HCT116 (cell line): ENCODE data around the gene CHD3. TPM values are rescaled to one million over a fixed set of nuclear protein-coding genes. Genes with fewer than 3 reads are reported as not detected.

Source experiments
- ATAC-seq: fragments of 200-7000 bp; cut with Tn5 transposase; 2 replicates; pipeline ENCODE4 v1.9.1; 2020; ENCODE audit warnings: mild to moderate bottlenecking, moderate library complexity
- BruUV-seq: library from RNA; stranded (reverse); fragments of 400-500 nt; replicated peaks from 2 replicates; lab custom pipeline; 2021; lab: Mats Ljungman, UMichigan
- CTCF ChIA-PET: fragments of 300-600 bp; sonication (Branson Sonifier 250); formaldehyde crosslinking; loops from one replicate; lab custom pipeline; 2021; ENCODE audit warnings: antibody characterized with exemption; lab: Charles Lee
- POLR2A ChIA-PET: fragments of 300-600, 350-600 bp; sonication (Branson Sonifier 250); formaldehyde crosslinking; loops from one replicate; lab custom pipeline; 2021; ENCODE audit warnings: antibody characterized with exemption; lab: Charles Lee
- RAD21 ChIA-PET, 2 experiments: fragments of 300-600 bp; sonication (Branson Sonifier 250); formaldehyde crosslinking; loops; one replicate each; lab custom pipeline; 2023; ENCODE audit warnings: low total read pairs in 2 of 2; ENCODE audit not compliant: uncharacterized antibody in 2 of 2, unreplicated experiment in 2 of 2, low non-redundant PET in 1 of 2; lab: Charles Lee
- DNase-seq: peaks from one replicate; pipeline ENCODE4 v3.0.0-alpha.2; 2010; ENCODE audit warnings: low read depth, low spot score
- H2AFZ ChIP-seq: fragments of 200-600 bp; shearing (Covaris generic), sonication (generic); 2 replicates; pipeline ENCODE4 v1.6.1; 2017; ENCODE audit warnings: low read depth, mixed run types, mixed read lengths, antibody characterized with exemption, low read length; ENCODE audit not compliant: poor library complexity, severe bottlenecking
- H3K27ac ChIP-seq: 2 replicates; pipeline ENCODE4 v1.5.1; 2012; ENCODE audit warnings: low read depth, low read length
- H3K27me3 ChIP-seq: fragments of 200-600 bp; sonication (generic); 2 replicates; pipeline ENCODE4 v1.6.1; 2016; ENCODE audit warnings: mixed run types, low read length, mixed read lengths; ENCODE audit not compliant: insufficient read depth
- H3K36me3 ChIP-seq, 2 experiments: fragments of 200-500 bp in 1 of 2; fragments of 200-600 bp in 1 of 2; sonication (Bioruptor generic) in 1 of 2; sonication (generic) in 1 of 2; 2 replicates each; pipeline versions ENCODE4 v1.5.1 to v1.6.1; 2014 to 2016; ENCODE audit warnings: low read length in 2 of 2, inconsistent platforms in 1 of 2, mixed read lengths in 1 of 2, mixed run types in 1 of 2; ENCODE audit not compliant: insufficient read depth in 2 of 2, control insufficient read depth in 1 of 2
- H3K4me1 ChIP-seq, 2 experiments: fragments of 200-600 bp in 1 of 2; sonication (generic) in 1 of 2; 2 replicates each; pipeline versions ENCODE4 v1.5.1 to v1.6.1; 2012 to 2017; ENCODE audit warnings: low read length in 2 of 2, inconsistent platforms in 1 of 2, mild to moderate bottlenecking in 1 of 2, mixed read lengths in 1 of 2, mixed run types in 1 of 2, moderate library complexity in 1 of 2; ENCODE audit not compliant: insufficient read depth in 2 of 2, control insufficient read depth in 1 of 2
- H3K4me2 ChIP-seq: fragments of 200-600 bp; sonication (generic); 2 replicates; pipeline ENCODE4 v1.6.1; 2017; ENCODE audit warnings: mixed run types, low read length, mixed read lengths
- H3K4me3 ChIP-seq, 2 experiments: fragments of 200-600 bp in 1 of 2; sonication (generic) in 1 of 2; replicated peaks in 1 of 2; 2 replicates each; pipeline ENCODE4 v1.5.1; 2011 to 2016; ENCODE audit warnings: low read length in 2 of 2, control low read depth in 1 of 2, low read depth in 1 of 2, mild to moderate bottlenecking in 1 of 2, mixed read lengths in 1 of 2, mixed run types in 1 of 2
- H3K79me2 ChIP-seq: fragments of 200-600 bp; sonication (generic); 2 replicates; pipeline ENCODE4 v1.6.1; 2017; ENCODE audit warnings: mild to moderate bottlenecking, mixed run types, low read length, moderate library complexity, mixed read lengths; ENCODE audit not compliant: insufficient read depth
- H3K9ac ChIP-seq: fragments of 200-600 bp; sonication (generic); 2 replicates; pipeline ENCODE4 v1.6.1; 2016; ENCODE audit warnings: low read length, mixed read lengths
- H3K9me2 ChIP-seq: fragments of 200-600 bp; sonication (generic), shearing (Covaris generic); 2 replicates; pipeline ENCODE4 v1.6.1; 2017; ENCODE audit warnings: mixed run types, mild to moderate bottlenecking, moderate library complexity; ENCODE audit not compliant: insufficient read depth
- H3K9me3 ChIP-seq, 2 experiments: fragments of 200-500 bp in 1 of 2; fragments of 200-600 bp in 1 of 2; sonication (Bioruptor generic) in 1 of 2; sonication (generic) in 1 of 2; 2 replicates each; pipeline ENCODE4 v1.6.1; 2014 to 2017; ENCODE audit warnings: low read length in 2 of 2, mixed read lengths in 2 of 2, inconsistent platforms in 1 of 2, low read depth in 1 of 2, mild to moderate bottlenecking in 1 of 2, mixed run types in 1 of 2, moderate library complexity in 1 of 2; ENCODE audit not compliant: control insufficient read depth in 1 of 2, insufficient read depth in 1 of 2
- H4K20me1 ChIP-seq: fragments of 200-600 bp; sonication (generic), shearing (Covaris generic); 2 replicates; pipeline ENCODE4 v1.6.1; 2017; ENCODE audit warnings: mixed run types, mild to moderate bottlenecking, moderate library complexity; ENCODE audit not compliant: insufficient read depth
- CBX3 ChIP-seq: IDR thresholded peaks from 2 replicates; pipeline ENCODE4 v1.6.1; 2012; ENCODE audit warnings: low read depth
- ELF1 ChIP-seq: IDR thresholded peaks from 2 replicates; pipeline ENCODE4 v1.6.1; 2012; ENCODE audit warnings: low read depth, borderline replicate concordance
- EZH2 ChIP-seq: fragments of 200-600 bp; sonication (generic); IDR thresholded peaks from 2 replicates; pipeline ENCODE4 v1.6.1; 2017; ENCODE audit warnings: antibody characterized with exemption, mixed run types
- EZH2phosphoT487 ChIP-seq: fragments of 200-600 bp; IDR thresholded peaks from 2 replicates; pipeline ENCODE4 v1.6.1; 2018; ENCODE audit warnings: antibody characterized with exemption, borderline replicate concordance
- FOSL1 ChIP-seq: IDR thresholded peaks from 2 replicates; pipeline ENCODE4 v1.6.1; 2012; ENCODE audit warnings: low read depth
- JUND ChIP-seq: IDR thresholded peaks from 2 replicates; pipeline ENCODE4 v1.6.1; 2012
- POLR2A ChIP-seq: IDR thresholded peaks from 2 replicates; pipeline ENCODE4 v1.7.0; 2011; ENCODE audit warnings: borderline replicate concordance; ENCODE audit not compliant: insufficient read depth, insufficient read length; ENCODE audit errors: extremely low read depth
- POLR2AphosphoS5 ChIP-seq: IDR thresholded peaks from 2 replicates; pipeline ENCODE4 v1.6.1; 2011; ENCODE audit warnings: mild to moderate bottlenecking, low read depth, low read length, moderate library complexity
- RAD21 ChIP-seq: IDR thresholded peaks from 2 replicates; pipeline ENCODE4 v1.6.1; 2012; ENCODE audit warnings: low read depth, mild to moderate bottlenecking
- SIN3A ChIP-seq: IDR thresholded peaks from 2 replicates; pipeline ENCODE4 v1.6.1; 2012; ENCODE audit warnings: low read depth
- TCF7L2 ChIP-seq: IDR thresholded peaks from 2 replicates; pipeline ENCODE4 v1.7.0; 2011; ENCODE audit warnings: borderline replicate concordance, inconsistent platforms; ENCODE audit not compliant: insufficient read depth, insufficient read length; ENCODE audit errors: extremely low read depth
- YY1 ChIP-seq: IDR thresholded peaks from 2 replicates; pipeline ENCODE4 v1.6.1; 2011; ENCODE audit warnings: low read length, low read depth, moderate library complexity, mild to moderate bottlenecking; ENCODE audit not compliant: insufficient replicate concordance; ENCODE audit errors: extremely low read depth
- ZFX ChIP-seq: fragments of 450-650 bp; IDR thresholded peaks from 2 replicates; pipeline ENCODE4 v1.6.1; 2017
- intact Hi-C: fragments of 100-400 bp; cut with micrococcal nuclease; formaldehyde crosslinking; loops from 2 replicates; pipeline ENCODE4 v1.10.0; 2022
- total RNA-seq: library from RNA; stranded (reverse); gene quantifications from one replicate; pipeline ENCODE4 v1.2.1, GENCODE V29; 2021; ENCODE audit not compliant: unreplicated experiment
- TF ChIP-seq, protein P1 (sequence below): IDR thresholded peaks from 2 replicates; pipeline ENCODE4 v1.6.1; 2012
- TF ChIP-seq, protein P2 (sequence below): IDR thresholded peaks from 2 replicates; pipeline ENCODE4 v1.6.1; 2012; ENCODE audit warnings: low read depth

Gene CHD3
- total RNA-seq, 1 experiment from 2014 or later, result 54.8 TPM

GRCh38 chr17:7867881-7868329 lies 20.7 kb upstream of the CHD3 start:
- Histone ChIP-seq H3K27me3 (no peaks in the 10 kb centered on the region), H3K4me2 (no peak overlapping the region), H3K9me2 (no peaks in the 10 kb centered on the region), H3K27ac (no peak overlapping the region), H4K20me1 (no peaks in the 10 kb centered on the region), H3K4me1 (peaks cover 3 to 14% of the 10 kb centered on the region in 2 experiments; a peak in 3 of 4 replicates), H3K36me3 (peaks cover 0 to 10% of the 10 kb centered on the region in 2 experiments; a peak in 2 of 4 replicates), H3K79me2 (0 out of 2 replicates have a peak, but pooled peaks cover 4% of the 10 kb centered on the region), H3K4me3 (no peak overlapping the region), H2AFZ (no peak overlapping the region), H3K9ac (no peak overlapping the region), H3K9me3 (peaks cover 0 to 9% of the 10 kb centered on the region in 2 experiments; a peak in 1 of 4 replicates)
- POLR2A ChIA-PET, result no interaction called here
- intact Hi-C loops, result no loop called here
- no peak for DNase-seq
- BruUV-seq, result no TSS peak
- no peak for ATAC-seq
- RAD21 ChIA-PET, result no interaction called here
- CTCF ChIA-PET, result no interaction called here
- no peak for TF ChIP-seq POLR2AphosphoS5
- TF ChIP-seq EZH2phosphoT487, result no peak
- no peak for TF ChIP-seq ELF1
- TF ChIP-seq EZH2, result no peak
- no peak for TF ChIP-seq POLR2A
- TF ChIP-seq FOSL1, result no peak
- no peak for TF ChIP-seq YY1
- TF ChIP-seq JUND, result no peak
- TF ChIP-seq, protein P1, sequence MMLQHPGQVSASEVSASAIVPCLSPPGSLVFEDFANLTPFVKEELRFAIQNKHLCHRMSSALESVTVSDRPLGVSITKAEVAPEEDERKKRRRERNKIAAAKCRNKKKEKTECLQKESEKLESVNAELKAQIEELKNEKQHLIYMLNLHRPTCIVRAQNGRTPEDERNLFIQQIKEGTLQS, result no peak
- no peak for TF ChIP-seq ZFX
- no peak for TF ChIP-seq SIN3A
- TF ChIP-seq RAD21, result no peak
- TF ChIP-seq CBX3, result no peak
- TF ChIP-seq TCF7L2, result no peak
- TF ChIP-seq, protein P2, sequence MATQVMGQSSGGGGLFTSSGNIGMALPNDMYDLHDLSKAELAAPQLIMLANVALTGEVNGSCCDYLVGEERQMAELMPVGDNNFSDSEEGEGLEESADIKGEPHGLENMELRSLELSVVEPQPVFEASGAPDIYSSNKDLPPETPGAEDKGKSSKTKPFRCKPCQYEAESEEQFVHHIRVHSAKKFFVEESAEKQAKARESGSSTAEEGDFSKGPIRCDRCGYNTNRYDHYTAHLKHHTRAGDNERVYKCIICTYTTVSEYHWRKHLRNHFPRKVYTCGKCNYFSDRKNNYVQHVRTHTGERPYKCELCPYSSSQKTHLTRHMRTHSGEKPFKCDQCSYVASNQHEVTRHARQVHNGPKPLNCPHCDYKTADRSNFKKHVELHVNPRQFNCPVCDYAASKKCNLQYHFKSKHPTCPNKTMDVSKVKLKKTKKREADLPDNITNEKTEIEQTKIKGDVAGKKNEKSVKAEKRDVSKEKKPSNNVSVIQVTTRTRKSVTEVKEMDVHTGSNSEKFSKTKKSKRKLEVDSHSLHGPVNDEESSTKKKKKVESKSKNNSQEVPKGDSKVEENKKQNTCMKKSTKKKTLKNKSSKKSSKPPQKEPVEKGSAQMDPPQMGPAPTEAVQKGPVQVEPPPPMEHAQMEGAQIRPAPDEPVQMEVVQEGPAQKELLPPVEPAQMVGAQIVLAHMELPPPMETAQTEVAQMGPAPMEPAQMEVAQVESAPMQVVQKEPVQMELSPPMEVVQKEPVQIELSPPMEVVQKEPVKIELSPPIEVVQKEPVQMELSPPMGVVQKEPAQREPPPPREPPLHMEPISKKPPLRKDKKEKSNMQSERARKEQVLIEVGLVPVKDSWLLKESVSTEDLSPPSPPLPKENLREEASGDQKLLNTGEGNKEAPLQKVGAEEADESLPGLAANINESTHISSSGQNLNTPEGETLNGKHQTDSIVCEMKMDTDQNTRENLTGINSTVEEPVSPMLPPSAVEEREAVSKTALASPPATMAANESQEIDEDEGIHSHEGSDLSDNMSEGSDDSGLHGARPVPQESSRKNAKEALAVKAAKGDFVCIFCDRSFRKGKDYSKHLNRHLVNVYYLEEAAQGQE, result no peak
